ENCODE data around the gene RNPC3. TPM values are rescaled to one million over a fixed set of nuclear protein-coding genes. Genes with fewer than 3 reads are reported as not detected.

Gene RNPC3, protein sequence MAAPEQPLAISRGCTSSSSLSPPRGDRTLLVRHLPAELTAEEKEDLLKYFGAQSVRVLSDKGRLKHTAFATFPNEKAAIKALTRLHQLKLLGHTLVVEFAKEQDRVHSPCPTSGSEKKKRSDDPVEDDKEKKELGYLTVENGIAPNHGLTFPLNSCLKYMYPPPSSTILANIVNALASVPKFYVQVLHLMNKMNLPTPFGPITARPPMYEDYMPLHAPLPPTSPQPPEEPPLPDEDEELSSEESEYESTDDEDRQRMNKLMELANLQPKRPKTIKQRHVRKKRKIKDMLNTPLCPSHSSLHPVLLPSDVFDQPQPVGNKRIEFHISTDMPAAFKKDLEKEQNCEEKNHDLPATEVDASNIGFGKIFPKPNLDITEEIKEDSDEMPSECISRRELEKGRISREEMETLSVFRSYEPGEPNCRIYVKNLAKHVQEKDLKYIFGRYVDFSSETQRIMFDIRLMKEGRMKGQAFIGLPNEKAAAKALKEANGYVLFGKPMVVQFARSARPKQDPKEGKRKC
- polyA plus RNA-seq = 49.8 and 61.0 TPM in 2 replicates
- 29.7 and 43.3 TPM in 2 replicates for polyA minus RNA-seq

DNA sequence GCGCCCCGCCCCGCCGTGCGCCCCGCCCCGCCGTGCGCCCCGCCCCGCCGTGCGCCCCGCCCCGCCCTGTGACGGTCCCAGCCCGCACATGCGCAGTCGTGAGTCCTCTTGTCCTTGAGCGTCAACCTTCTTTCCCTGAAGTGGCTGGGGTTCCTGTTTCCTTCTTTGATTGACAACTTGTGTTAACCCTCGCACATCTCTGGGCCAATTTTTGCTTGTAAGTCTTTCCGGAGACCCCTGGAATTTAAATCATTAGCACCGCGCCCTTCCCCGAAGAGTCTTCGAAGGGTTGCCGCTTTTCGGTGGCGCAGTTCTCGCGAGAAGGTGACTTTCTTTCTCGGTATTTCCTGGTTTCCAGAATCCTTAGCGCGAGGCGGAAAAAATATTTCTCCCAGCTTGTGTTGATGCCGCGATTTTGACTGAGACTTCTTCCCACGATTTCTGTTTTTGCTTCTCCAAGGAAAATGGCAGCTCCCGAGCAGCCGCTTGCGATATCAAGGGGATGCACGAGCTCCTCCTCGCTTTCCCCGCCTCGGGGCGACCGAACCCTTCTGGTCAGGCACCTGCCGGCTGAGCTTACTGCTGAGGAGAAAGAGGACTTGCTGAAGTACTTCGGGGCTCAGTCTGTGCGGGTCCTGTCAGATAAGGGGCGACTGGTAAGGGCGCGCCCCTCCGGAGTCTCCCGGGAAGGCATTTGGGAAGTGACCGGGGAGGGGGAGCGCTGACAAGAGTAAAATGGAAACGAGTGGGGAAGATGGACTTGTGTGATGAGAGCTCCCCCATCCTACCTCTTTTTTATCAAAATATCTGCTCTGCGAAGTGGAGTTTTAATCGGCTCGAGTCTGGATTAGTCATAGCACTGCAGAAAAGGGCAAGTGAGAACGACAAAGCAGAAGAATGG lies at the start of gene RNPC3:
Gene RNPC3, plus strand, starts transcription at position 93 of the 901 bp plus-strand sequence. Its CDS starts 372 bp downstream, at position 465.
- Histone ChIP-seq H2AFZ (ENCODE audit: low read depth, low read length) (peak within 1 kb of the TSS; percentile 98), H3F3A (ENCODE audit: insufficient read depth, low read length, poor library complexity, severe bottlenecking) (peaks cover 9% of the 10 kb centered on the region), H3K27me3 (ENCODE audit: insufficient read depth, low read depth, low read length) (no peaks in the 10 kb centered on the region), H3K27ac (ENCODE audit: low read length) (peak within 1 kb of the TSS; percentile 90), H3K9ac (ENCODE audit: low read length) (peak within 1 kb of the TSS; percentile 80), H3K36me3 (ENCODE audit: insufficient read depth, low read length) (peaks cover 9% of the 10 kb centered on the region), H3K9me2 (ENCODE audit: insufficient read depth, low read length) (no peaks in the 10 kb centered on the region), H3K9me3 (ENCODE audit: low read length) (no peaks in the 10 kb centered on the region), H3K4me3 (ENCODE audit: low read length) (peak within 1 kb of the TSS; percentile 90), H4K20me1 (ENCODE audit: insufficient read depth) (no peaks in the 10 kb centered on the region), H3K4me2 (ENCODE audit: low read length) (peak within 1 kb of the TSS; percentile 94), H3K79me2 (replicated peaks; ENCODE audit: insufficient read depth, low read length) (peaks cover 32% of the 10 kb centered on the region)
- TF ChIP-seq, protein P1, sequence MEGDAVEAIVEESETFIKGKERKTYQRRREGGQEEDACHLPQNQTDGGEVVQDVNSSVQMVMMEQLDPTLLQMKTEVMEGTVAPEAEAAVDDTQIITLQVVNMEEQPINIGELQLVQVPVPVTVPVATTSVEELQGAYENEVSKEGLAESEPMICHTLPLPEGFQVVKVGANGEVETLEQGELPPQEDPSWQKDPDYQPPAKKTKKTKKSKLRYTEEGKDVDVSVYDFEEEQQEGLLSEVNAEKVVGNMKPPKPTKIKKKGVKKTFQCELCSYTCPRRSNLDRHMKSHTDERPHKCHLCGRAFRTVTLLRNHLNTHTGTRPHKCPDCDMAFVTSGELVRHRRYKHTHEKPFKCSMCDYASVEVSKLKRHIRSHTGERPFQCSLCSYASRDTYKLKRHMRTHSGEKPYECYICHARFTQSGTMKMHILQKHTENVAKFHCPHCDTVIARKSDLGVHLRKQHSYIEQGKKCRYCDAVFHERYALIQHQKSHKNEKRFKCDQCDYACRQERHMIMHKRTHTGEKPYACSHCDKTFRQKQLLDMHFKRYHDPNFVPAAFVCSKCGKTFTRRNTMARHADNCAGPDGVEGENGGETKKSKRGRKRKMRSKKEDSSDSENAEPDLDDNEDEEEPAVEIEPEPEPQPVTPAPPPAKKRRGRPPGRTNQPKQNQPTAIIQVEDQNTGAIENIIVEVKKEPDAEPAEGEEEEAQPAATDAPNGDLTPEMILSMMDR (IDR thresholded peaks at IDR 0.05; ENCODE audit: poor library complexity, severe bottlenecking) = peak; percentile 47
- TF ChIP-seq SMC3 (conservative IDR thresholded peaks at IDR 0.05; ENCODE audit: poor library complexity) = peak; percentile 56
- TF ChIP-seq, protein P2, sequence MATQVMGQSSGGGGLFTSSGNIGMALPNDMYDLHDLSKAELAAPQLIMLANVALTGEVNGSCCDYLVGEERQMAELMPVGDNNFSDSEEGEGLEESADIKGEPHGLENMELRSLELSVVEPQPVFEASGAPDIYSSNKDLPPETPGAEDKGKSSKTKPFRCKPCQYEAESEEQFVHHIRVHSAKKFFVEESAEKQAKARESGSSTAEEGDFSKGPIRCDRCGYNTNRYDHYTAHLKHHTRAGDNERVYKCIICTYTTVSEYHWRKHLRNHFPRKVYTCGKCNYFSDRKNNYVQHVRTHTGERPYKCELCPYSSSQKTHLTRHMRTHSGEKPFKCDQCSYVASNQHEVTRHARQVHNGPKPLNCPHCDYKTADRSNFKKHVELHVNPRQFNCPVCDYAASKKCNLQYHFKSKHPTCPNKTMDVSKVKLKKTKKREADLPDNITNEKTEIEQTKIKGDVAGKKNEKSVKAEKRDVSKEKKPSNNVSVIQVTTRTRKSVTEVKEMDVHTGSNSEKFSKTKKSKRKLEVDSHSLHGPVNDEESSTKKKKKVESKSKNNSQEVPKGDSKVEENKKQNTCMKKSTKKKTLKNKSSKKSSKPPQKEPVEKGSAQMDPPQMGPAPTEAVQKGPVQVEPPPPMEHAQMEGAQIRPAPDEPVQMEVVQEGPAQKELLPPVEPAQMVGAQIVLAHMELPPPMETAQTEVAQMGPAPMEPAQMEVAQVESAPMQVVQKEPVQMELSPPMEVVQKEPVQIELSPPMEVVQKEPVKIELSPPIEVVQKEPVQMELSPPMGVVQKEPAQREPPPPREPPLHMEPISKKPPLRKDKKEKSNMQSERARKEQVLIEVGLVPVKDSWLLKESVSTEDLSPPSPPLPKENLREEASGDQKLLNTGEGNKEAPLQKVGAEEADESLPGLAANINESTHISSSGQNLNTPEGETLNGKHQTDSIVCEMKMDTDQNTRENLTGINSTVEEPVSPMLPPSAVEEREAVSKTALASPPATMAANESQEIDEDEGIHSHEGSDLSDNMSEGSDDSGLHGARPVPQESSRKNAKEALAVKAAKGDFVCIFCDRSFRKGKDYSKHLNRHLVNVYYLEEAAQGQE (IDR thresholded peaks at IDR 0.05; ENCODE audit: borderline replicate concordance) = peak; percentile 37
- TF ChIP-seq RAD21 (conservative IDR thresholded peaks at IDR 0.05) = peak; percentile 56
- peak; percentile 75 for TF ChIP-seq MXI1 (conservative IDR thresholded peaks at IDR 0.05; ENCODE audit: poor library complexity, severe bottlenecking)
- no peak for TF ChIP-seq EP300 (conservative IDR thresholded peaks at IDR 0.05; ENCODE audit: poor library complexity, severe bottlenecking)
- TF ChIP-seq TAF1 (IDR thresholded peaks at IDR 0.05; ENCODE audit: low read depth) = no peak
- TF ChIP-seq EZH2 (IDR thresholded peaks at IDR 0.05; ENCODE audit: borderline replicate concordance, insufficient read depth, low read length, poor library complexity, severe bottlenecking) = no peak
- peak; percentile 72 for TF ChIP-seq POLR2AphosphoS5 (IDR thresholded peaks at IDR 0.05)

DNA sequence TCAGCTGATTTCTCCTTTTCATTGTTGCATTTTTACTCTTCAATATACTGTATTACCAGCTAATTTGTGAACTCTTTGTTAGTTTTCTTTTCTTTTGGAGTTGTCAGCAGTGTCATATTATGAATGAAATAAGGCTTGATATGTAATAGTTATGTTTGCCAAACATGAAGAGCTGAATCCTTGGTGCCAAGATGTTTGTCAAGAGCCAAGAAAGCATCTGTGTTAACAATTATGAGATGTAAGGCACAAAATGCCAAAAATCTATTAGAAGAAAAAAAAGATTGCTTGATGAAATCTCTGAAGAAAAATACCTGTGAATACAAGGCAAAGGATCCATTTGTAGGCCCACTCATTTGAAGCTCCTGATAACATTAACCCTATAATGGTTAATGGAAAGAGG lies 48.4 kb upstream of the RNPC3 start:
- no peak overlapping the region for H3K9ac ChIP-seq (ENCODE audit: low read length)
- H4K20me1 ChIP-seq (ENCODE audit: insufficient read depth) = no peaks in the 10 kb centered on the region
- H2AFZ ChIP-seq (ENCODE audit: low read depth, low read length) = no peak overlapping the region
- no peak overlapping the region for H3K27ac ChIP-seq (ENCODE audit: low read length)
- H3K27me3 ChIP-seq (ENCODE audit: insufficient read depth, low read depth, low read length) = no peaks in the 10 kb centered on the region
- H3K4me2 ChIP-seq (ENCODE audit: low read length) = no peak overlapping the region
- H3K36me3 ChIP-seq (ENCODE audit: insufficient read depth, low read length) = no peaks in the 10 kb centered on the region
- H3K4me3 ChIP-seq (ENCODE audit: low read length) = no peak overlapping the region
- TF ChIP-seq, protein P2 (IDR thresholded peaks at IDR 0.05; ENCODE audit: borderline replicate concordance) = no peak
- TF ChIP-seq, protein P1 (IDR thresholded peaks at IDR 0.05; ENCODE audit: poor library complexity, severe bottlenecking) = no peak
- no peak for TF ChIP-seq RAD21 (conservative IDR thresholded peaks at IDR 0.05)
- no peak for TF ChIP-seq MXI1 (conservative IDR thresholded peaks at IDR 0.05; ENCODE audit: poor library complexity, severe bottlenecking)
- TF ChIP-seq SMC3 (conservative IDR thresholded peaks at IDR 0.05; ENCODE audit: poor library complexity) = no peak
- no peak for TF ChIP-seq EP300 (conservative IDR thresholded peaks at IDR 0.05; ENCODE audit: poor library complexity, severe bottlenecking)
- no peak for TF ChIP-seq POLR2AphosphoS5 (IDR thresholded peaks at IDR 0.05)
- TF ChIP-seq EZH2 (IDR thresholded peaks at IDR 0.05; ENCODE audit: borderline replicate concordance, insufficient read depth, low read length, poor library complexity, severe bottlenecking) = no peak
- TF ChIP-seq TAF1 (IDR thresholded peaks at IDR 0.05; ENCODE audit: low read depth) = no peak
- H3F3A ChIP-seq (ENCODE audit: insufficient read depth, low read length, poor library complexity, severe bottlenecking) = no peaks in the 10 kb centered on the region
- H3K79me2 ChIP-seq (replicated peaks; ENCODE audit: insufficient read depth, low read length) = no peaks in the 10 kb centered on the region
- H3K9me2 ChIP-seq (ENCODE audit: insufficient read depth, low read length) = no peaks in the 10 kb centered on the region
- H3K9me3 ChIP-seq (ENCODE audit: low read length) = no peaks in the 10 kb centered on the region
